ENCODE results near the gene LUC7L3.
"Not testable (repeated sequence)": the region's sequence is repeated elsewhere in the genome, so short reads cannot be mapped to it uniquely, and the experiment has no call there.

The LUC7L3 gene

GRCh38 chr17:50719144-50719923, at the start of gene LUC7L3:
LUC7L3 (plus strand) TSS chr17:50719603; CDS start chr17:50719733, 130 bp downstream.
- DNase-seq (ENCODE audit: low spot score) = peak; percentile 99

- DNase-seq (ENCODE audit: low spot score) = no peak
These were observed 47.3 kb upstream of the LUC7L3 start for GRCh38 chr17:50672071-50672470.

GRCh38 chr17:50672831-50673551, 46.4 kb upstream of the LUC7L3 start:
- no peak for DNase-seq (ENCODE audit: low spot score)

- DNase-seq (ENCODE audit: low spot score) = no peak
These were observed 44.2 kb upstream of the LUC7L3 start for GRCh38 chr17:50675190-50675589.

GRCh38 chr17:50675627-50676026, 43.8 kb upstream of the LUC7L3 start:
- DNase-seq (ENCODE audit: low spot score) = no peak

- DNase-seq (ENCODE audit: low spot score) = no peak
These were observed 43.1 kb upstream of the LUC7L3 start for GRCh38 chr17:50676065-50676975.

- DNase-seq (ENCODE audit: low spot score) = no peak
These were observed 41.5 kb upstream of the LUC7L3 start for GRCh38 chr17:50677851-50678375.

GRCh38 chr17:50679008-50679544, 40.3 kb upstream of the LUC7L3 start:
- DNase-seq (ENCODE audit: low spot score) = no peak

- DNase-seq (ENCODE audit: low spot score) = no peak
These were observed 39.3 kb upstream of the LUC7L3 start for GRCh38 chr17:50680126-50680525.

- DNase-seq (ENCODE audit: low spot score) = not testable (repeated sequence)
These were observed 38.7 kb upstream of the LUC7L3 start for GRCh38 chr17:50680543-50681262.

- peak; percentile 86 for DNase-seq (ENCODE audit: low spot score)
These were observed 37.9 kb upstream of the LUC7L3 start for GRCh38 chr17:50681263-50682200.

GRCh38 chr17:50682441-50682840, 37.0 kb upstream of the LUC7L3 start:
- DNase-seq (ENCODE audit: low spot score) = no peak

GRCh38 chr17:50682938-50683337, 36.5 kb upstream of the LUC7L3 start:
- DNase-seq (ENCODE audit: low spot score) = no peak

GRCh38 chr17:50683434-50684287, 35.7 kb upstream of the LUC7L3 start:
- DNase-seq (ENCODE audit: low spot score) = no peak

- DNase-seq (ENCODE audit: low spot score) = no peak
These were observed 35.2 kb upstream of the LUC7L3 start for GRCh38 chr17:50684288-50684611.

- DNase-seq (ENCODE audit: low spot score) = no peak
These were observed 34.6 kb upstream of the LUC7L3 start for GRCh38 chr17:50684612-50685333.

GRCh38 chr17:50685334-50685665, 34.1 kb upstream of the LUC7L3 start:
- no peak for DNase-seq (ENCODE audit: low spot score)

GRCh38 chr17:50685691-50686493, 33.5 kb upstream of the LUC7L3 start:
- no peak for DNase-seq (ENCODE audit: low spot score)
